NCI-H526 treated with DMSO at 0.1 percent for 48 hours (cell line): Measurements from ENCODE around the gene MYO1D.

Source experiments
- DNase-seq: peaks from one replicate; lab custom pipeline; 2025; lab: John Stamatoyannopoulos, UW

MYO1D gene

GRCh38 chr17:32819035-32819434, 57.9 kb downstream of the MYO1D start:
- DNase-seq = no peak

- DNase-seq = peak; percentile 43
Measured at GRCh38 chr17:32815460-32815859, 61.5 kb downstream of the MYO1D start.

- no peak for DNase-seq
Measured at GRCh38 chr17:32814836-32815235, 62.1 kb downstream of the MYO1D start.

- no peak for DNase-seq
Measured at GRCh38 chr17:32813021-32813420, 63.9 kb downstream of the MYO1D start.

GRCh38 chr17:32810690-32811089, 66.2 kb downstream of the MYO1D start:
- DNase-seq = no peak

GRCh38 chr17:32807577-32807976, 69.3 kb downstream of the MYO1D start:
- peak; percentile 19 for DNase-seq

DNA sequence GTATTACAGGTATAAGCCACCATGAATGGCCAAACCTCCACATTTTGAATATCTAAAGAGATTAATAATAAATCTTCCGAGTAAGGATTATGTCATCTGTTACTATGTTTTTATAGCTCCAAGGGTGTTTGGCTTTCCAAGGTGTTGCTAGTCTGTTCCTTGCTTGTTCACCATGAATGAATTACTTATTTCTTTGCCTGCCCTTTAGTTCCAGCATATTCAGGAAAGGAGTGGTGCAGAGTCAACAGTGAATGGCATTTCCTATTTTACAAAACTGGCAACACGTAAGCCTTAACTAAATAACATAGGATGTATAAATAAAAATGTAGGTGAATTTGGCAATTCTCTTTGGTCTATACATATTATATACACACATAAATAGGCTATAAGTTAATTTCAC, 70.3 kb downstream of the MYO1D start:
- DNase-seq = no peak

DNA sequence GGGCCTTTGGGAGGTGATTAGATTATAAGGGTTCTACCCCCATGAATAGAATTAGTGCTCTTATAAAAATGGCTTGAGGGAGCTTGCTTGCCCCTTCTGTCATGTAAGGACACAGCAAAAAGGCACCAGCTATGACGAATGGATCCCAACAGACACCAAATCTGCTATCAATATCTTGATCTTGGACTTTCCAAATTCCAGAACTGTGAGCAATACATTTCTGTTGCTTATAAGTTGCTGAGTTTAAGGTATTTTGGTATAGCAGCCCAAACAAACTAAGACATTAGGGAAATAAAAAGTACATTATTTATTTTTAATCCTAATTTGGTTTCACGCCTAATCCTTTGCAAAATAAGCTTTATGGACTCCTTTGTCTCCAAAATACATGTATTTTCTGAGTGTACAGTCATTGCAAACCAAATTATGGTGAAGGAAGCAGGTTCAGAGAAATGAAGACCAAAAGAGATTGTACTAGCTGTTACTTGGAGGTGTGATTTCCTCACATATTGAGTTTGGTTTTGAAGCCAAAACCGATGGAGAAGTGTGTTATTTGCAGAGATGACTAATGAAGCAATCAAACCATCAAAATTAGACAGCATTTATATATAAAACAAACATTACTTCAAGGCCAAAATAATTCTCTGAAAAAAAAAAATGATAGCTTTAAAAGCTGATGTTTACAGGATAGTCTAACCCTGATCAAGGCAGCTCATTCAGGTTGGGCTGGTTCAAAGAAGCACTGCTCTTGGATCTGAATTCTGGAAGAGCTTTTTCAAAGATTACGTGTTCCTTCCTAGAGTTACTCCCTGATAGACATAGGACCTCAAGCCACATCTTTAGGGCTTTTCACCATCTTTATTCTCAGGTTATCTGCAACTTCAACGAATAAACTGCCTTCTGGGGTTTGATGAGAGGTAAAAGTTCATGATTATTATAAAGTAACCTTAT, 71.6 kb downstream of the MYO1D start:
- no peak for DNase-seq

GRCh38 chr17:32803544-32803943, 73.4 kb downstream of the MYO1D start:
- DNase-seq = no peak

DNA sequence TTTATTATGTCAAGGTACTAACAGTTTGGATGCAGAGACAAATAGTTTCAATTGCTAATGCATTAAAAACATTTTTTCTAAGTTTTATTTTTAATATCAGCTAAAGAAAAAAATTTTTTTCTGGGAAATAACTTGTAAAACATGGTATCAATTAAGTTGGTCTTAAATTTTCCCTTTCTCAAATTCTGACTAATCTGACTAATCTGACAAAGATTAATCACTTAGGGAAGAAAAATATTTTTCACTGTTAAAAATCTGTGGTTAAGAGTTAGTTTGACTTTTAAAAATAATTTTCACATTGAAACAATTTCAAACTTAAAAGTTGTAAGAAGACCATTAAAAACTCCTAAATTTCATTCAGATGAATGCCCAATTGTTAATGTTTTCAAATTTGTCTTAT, 74.6 kb downstream of the MYO1D start:
- no peak for DNase-seq

- no peak for DNase-seq
Measured at GRCh38 chr17:32801641-32802040, 75.3 kb downstream of the MYO1D start.

- no peak for DNase-seq
Measured at GRCh38 chr17:32801193-32801592, 75.7 kb downstream of the MYO1D start.

DNA sequence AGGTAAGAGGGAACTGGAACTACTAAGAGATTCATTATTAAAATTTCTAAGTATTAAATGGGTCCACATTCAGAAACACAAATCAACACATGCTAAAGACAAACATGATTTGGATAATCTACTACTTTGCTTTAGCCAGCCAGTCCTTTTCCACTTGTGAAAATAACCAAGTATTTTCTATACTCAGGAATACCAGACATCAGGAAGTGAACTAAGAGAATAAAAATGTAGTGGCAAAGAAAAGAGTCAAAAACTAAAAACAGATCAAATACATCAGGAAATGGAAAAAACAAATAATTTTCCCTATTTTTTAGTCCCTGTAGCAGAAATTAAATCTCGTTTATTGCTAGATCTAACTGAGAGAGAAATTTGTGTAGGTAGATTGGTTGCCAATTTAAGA, 78.0 kb downstream of the MYO1D start:
- no peak for DNase-seq

- DNase-seq = no peak
Measured at GRCh38 chr17:32795339-32795979, 81.5 kb downstream of the MYO1D start.

- no peak for DNase-seq
Measured at GRCh38 chr17:32794533-32795246, 82.2 kb downstream of the MYO1D start.

GRCh38 chr17:32793841-32794240, 83.1 kb downstream of the MYO1D start:
- DNase-seq = no peak

GRCh38 chr17:32792207-32792606, 84.7 kb downstream of the MYO1D start:
- no peak for DNase-seq

DNA sequence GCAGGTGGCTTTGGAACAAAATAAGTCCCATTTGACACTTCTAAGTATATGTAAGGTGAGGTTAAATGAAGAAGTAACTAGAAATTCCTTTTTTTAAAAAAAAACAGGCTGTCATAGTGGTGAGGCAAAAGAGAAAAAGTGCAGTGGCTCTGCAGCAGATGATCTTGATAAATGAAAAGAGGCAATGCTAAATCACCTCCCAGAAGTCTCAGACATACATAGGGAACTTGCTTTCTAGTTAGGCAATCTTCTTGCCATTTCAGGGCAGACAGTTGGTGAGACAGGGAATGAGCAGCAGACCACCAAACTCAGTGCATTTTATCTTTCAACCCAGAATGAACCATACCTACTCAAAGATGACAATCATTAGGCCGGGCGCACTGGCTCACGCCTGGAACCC, 90.8 kb downstream of the MYO1D start:
- no peak for DNase-seq

- DNase-seq = no peak
Measured at GRCh38 chr17:32784113-32784512, 92.8 kb downstream of the MYO1D start.

- DNase-seq = peak; percentile 50
Measured at GRCh38 chr17:32783602-32784001, 93.3 kb downstream of the MYO1D start.

- DNase-seq = no peak
Measured at GRCh38 chr17:32780721-32781120, 96.2 kb downstream of the MYO1D start.

DNA sequence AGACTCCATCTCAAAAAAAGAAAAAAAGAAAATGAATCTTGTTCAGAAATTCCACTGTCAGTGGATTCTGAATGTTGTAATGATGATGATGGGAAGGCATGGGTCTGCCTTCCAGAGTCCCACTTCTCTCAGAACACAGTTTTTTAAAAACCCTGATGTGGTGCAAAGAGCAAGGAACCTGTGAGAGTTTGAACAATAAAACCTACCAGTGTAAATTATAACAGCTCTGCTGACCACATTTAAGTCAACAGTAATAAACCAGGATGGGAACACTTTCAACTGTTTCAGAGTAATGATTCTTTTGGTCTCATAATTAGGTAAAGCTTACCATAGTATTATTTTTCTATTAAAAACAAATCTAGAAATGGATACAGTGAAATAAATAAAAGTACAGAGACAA, 99.0 kb downstream of the MYO1D start:
- DNase-seq = no peak

- no peak for DNase-seq
Measured at GRCh38 chr17:32777436-32777835, 99.5 kb downstream of the MYO1D start.
